Stromal cell of bone marrow (primary cell): Measurements from ENCODE around the gene GPC5.
"Not testable (repeated sequence)": the region's sequence is repeated elsewhere in the genome, so short reads cannot be mapped to it uniquely, and the experiment has no call there.

Experiments used
- DNase-seq: peaks from one replicate; pipeline ENCODE4 v3.0.0-alpha.2; 2012; ENCODE audit warnings: low read depth

Gene GPC5

GRCh38 chr13:92657565-92657964 is 1259.1 kb downstream of the GPC5 start:
- DNase-seq, result no peak

GRCh38 chr13:92658293-92658692 is 1259.9 kb downstream of the GPC5 start:
- DNase-seq, result no peak

DNA sequence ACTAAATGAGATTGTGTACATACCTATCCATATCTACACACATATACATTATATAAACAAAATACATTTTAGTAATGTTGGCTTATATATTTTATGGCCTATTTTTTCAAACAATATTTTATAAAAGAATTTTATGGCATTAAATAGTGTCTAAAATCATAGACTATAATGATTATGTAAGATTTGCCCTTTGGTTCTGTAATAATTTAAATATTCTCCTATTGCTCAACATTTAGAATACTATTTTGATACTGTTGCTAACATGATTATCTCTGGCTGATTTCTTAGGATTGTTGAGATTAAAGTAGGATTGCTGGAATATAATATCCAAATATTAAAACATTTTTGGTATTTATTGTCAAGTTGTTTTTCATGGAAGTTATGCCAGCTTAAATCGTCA is 1263.0 kb downstream of the GPC5 start:
- DNase-seq, result no peak

- no peak for DNase-seq
These were observed 1269.7 kb downstream of the GPC5 start for GRCh38 chr13:92668157-92668556.

- DNase-seq, result no peak
These were observed 1271.7 kb downstream of the GPC5 start for GRCh38 chr13:92670096-92670495.

GRCh38 chr13:92671821-92672220 is 1273.4 kb downstream of the GPC5 start:
- no peak for DNase-seq

GRCh38 chr13:92676246-92676645 is 1277.8 kb downstream of the GPC5 start:
- DNase-seq, result no peak

- DNase-seq, result no peak
These were observed 1279.2 kb downstream of the GPC5 start for GRCh38 chr13:92677571-92677970.

DNA sequence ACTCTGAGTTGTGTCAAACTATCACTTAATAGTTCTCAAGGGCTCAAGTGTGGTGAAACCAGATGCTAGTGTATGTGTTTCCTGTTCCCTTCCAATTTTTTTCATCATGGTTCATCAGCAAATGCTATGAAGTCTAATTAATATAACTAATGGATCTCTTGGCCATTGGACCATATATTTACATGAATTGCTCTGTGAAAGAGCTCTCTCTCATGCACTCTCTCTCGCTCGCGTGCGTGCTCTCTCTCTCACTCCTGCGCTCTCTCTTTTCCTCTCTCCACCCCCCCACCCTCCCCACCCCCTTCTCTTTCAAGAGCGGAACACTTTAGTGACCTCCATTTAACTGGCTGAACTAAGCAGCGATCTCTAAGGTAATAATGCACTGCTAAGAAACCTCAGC is 1281.2 kb downstream of the GPC5 start:
- DNase-seq, result no peak

GRCh38 chr13:92681239-92681638 is 1282.8 kb downstream of the GPC5 start:
- DNase-seq, result no peak

GRCh38 chr13:92682832-92683517 is 1284.6 kb downstream of the GPC5 start:
- no peak for DNase-seq

GRCh38 chr13:92694047-92694446 is 1295.6 kb downstream of the GPC5 start:
- no peak for DNase-seq

GRCh38 chr13:92695827-92696226 is 1297.4 kb downstream of the GPC5 start:
- not testable (repeated sequence) for DNase-seq

DNA sequence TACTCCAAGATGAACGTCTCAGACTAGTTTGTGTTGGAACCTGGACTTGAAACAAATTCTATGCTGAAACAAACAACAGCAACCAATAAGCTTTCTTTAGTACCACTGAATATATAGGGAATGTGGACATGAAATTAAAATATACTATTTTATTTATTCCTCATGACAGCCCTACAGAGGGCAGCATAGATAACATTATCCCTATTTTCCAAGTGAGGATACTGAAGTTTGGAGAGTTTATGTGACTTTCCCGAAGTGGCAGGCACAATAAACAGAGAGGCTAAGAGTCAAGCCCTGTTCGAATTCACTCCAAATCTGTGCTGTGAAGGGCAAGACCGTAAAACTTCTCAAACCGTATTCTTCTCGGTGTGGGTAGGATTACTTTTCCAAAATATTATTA is 1318.3 kb downstream of the GPC5 start:
- peak; percentile 24 for DNase-seq

DNA sequence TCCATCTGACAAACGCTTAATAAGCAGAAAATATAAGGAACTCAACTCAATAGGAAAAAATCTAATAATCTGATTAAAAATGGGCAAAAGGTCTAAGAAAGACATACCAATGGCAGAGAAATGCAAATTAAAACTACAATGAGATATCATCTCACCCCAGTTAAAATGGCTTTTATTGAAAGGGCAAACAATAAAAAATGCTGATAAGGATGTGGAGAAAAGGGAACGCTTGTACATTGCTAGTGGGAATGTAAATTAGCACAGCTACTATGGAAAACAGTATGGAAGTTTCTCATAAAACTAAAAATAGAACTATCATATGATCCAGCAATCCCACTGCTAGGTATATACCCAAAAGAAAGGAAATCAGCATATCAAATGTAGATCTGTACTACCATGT is 1319.4 kb downstream of the GPC5 start:
- no peak for DNase-seq

- no peak for DNase-seq
These were observed 1321.4 kb downstream of the GPC5 start for GRCh38 chr13:92719868-92720267.

GRCh38 chr13:92721620-92722019 is 1323.2 kb downstream of the GPC5 start:
- no peak for DNase-seq

DNA sequence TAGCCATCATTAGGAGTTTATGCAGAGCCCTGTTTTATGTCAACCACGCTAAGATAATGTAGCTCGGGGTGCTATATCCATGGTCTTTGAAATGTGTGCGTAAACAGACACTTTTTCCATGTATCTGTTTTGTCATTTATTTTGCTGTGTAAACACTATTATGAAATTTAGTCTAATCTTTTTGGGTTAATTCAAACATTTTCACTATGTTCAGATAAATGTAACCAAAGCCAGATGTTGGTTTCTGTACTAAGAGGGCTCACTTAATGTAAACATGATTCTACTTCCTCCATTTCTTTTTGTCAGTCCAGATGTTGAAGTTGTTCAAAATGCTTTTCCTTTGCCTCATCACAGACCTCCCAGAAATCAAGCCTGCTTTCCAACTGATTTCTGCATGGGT is 1328.7 kb downstream of the GPC5 start:
- no peak for DNase-seq

GRCh38 chr13:92734068-92734467 is 1335.6 kb downstream of the GPC5 start:
- no peak for DNase-seq

DNA sequence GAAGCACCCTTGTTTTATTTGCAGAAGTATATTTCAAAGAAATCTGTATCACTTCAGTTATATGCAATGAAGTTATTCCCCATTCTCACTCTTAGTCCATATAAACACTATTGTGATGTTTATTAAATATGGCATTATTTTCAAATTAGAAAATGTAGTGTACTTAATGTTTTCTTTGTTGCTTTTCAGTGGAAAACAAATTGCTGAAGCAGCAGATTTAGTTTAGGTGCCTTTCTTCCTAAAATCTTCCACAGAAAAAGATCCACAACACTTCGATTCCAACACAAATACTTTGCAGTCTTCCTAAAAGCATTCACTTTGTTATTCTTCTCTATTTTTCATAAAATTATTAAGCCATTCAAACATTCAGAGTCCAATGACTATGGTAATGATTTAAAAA is 1336.1 kb downstream of the GPC5 start:
- DNase-seq, result no peak

DNA sequence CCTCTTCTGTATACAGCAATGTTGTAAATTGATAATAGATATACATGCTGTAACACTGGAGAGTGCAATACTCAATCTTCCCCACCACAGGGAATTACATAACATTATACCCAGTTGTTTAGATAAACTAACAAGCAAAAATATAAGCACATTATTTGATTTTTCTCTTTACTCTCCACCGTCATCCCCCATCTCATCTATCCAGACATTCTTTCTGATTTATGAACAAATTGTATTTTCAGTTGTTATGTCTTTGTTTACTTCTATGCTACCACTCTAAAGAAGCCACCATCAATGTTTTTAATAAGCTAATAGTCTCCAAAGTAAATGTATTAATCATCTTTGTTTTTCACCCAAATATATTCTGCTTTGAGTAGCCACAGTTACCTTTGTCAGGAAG is 1337.5 kb downstream of the GPC5 start:
- no peak for DNase-seq

DNA sequence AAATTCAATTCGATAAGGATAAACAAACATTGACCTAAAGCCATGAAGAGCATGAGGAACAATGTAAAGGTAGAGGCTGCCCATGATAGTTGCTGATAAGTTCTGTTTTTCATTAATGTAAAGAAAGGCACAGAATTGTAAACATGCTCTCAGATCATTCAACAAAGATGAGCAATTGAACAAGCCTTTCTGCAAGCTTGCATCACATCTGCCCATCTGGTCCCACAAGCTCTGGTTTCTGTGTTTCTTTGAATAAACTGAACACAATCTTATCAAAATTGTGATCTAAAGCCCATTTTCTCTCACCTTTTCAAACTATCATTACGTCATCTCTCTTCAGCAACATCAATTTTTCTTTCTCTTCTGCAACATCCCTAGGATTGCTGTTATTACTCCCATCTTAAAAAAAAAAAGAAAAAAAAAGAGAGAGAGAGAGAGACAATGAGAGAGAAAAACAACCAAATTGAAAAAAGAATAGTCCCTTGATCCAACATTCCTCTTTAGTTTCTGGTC is 1340.9 kb downstream of the GPC5 start:
- DNase-seq, result no peak

GRCh38 chr13:92743992-92744391 is 1345.6 kb downstream of the GPC5 start:
- DNase-seq, result no peak

- DNase-seq, result no peak
These were observed 1346.8 kb downstream of the GPC5 start for GRCh38 chr13:92745258-92745657.
